Natural killer cell (primary cell): ENCODE results near the gene FBXW5. TPM values are rescaled to one million over a fixed set of nuclear protein-coding genes. Genes with fewer than 3 reads are reported as not detected.

Experiments used
- ATAC-seq, 3 donors: fragments of 150-1000 bp in 2 of 3; fragments of 200-7000 bp in 1 of 3; cut with Tn5 transposase; 1 replicate in 1 of 3; 2 replicates in 2 of 3; pipeline ENCODE4 v1.10.0; 2021; ENCODE audit warnings: mild to moderate bottlenecking in 2 of 3, moderate library complexity in 2 of 3
- DNase-seq, 2 donors: peaks; one replicate each; pipeline versions ENCODE4 v3.0.0 to v3.0.0-alpha.2; 2013 to 2021; ENCODE audit warnings: mixed read lengths in 1 of 2
- H3K27ac ChIP-seq: one replicate; pipeline ENCODE4 v1.5.1; 2013; ENCODE audit warnings: mild to moderate bottlenecking, low read length
- H3K27me3 ChIP-seq: one replicate; pipeline ENCODE4 v1.6.1; 2013; ENCODE audit warnings: low read length; ENCODE audit not compliant: control insufficient read depth, insufficient read depth
- H3K36me3 ChIP-seq: one replicate; pipeline ENCODE4 v1.6.1; 2013; ENCODE audit warnings: low read length; ENCODE audit not compliant: control insufficient read depth, insufficient read depth
- H3K4me1 ChIP-seq: one replicate; pipeline ENCODE4 v1.6.1; 2013; ENCODE audit warnings: low read length; ENCODE audit not compliant: control insufficient read depth, insufficient read depth
- H3K4me3 ChIP-seq: one replicate; pipeline ENCODE4 v1.5.1; 2013; ENCODE audit warnings: low read length
- H3K9me3 ChIP-seq: one replicate; pipeline ENCODE4 v1.6.1; 2013; ENCODE audit warnings: low read length; ENCODE audit not compliant: control insufficient read depth, insufficient read depth
- H3K27ac Mint-ChIP-seq, 2 donors: one replicate each; pipeline ENCODE4 v1.8.0; 2022; ENCODE audit warnings: mild to moderate bottlenecking in 2 of 2, mixed read lengths in 2 of 2, moderate library complexity in 1 of 2
- H3K27me3 Mint-ChIP-seq, 2 donors: one replicate each; pipeline ENCODE4 v1.8.0; 2022; ENCODE audit warnings: low read depth in 2 of 2, mixed read lengths in 2 of 2
- H3K36me3 Mint-ChIP-seq: one replicate; pipeline ENCODE4 v1.8.0; 2022; ENCODE audit warnings: mixed read lengths
- H3K4me1 Mint-ChIP-seq, 2 donors: one replicate each; pipeline ENCODE4 v1.8.0; 2022; ENCODE audit warnings: mixed read lengths in 2 of 2
- H3K4me3 Mint-ChIP-seq: one replicate; pipeline ENCODE4 v1.8.0; 2022; ENCODE audit warnings: mild to moderate bottlenecking, moderate library complexity, mixed read lengths
- H3K9me3 Mint-ChIP-seq, 2 donors: one replicate each; pipeline ENCODE4 v1.8.0; 2022; ENCODE audit warnings: mixed read lengths in 2 of 2
- WGBS: methylation state at CpG from one replicate; pipeline ENCODE4 v1.1.7; 2013; ENCODE audit warnings: missing lambda C conversion rate; ENCODE audit not compliant: insufficient coverage; 5-methylcytosine and 5-hydroxymethylcytosine counted together
- intact Hi-C: fragments of 100-400 bp; cut with micrococcal nuclease; formaldehyde crosslinking; loops from one replicate; pipeline ENCODE4 v1.14.2; 2022
- total RNA-seq, 4 donors: library from RNA; stranded (reverse); fragments of 120-200 nt in 1 of 4; gene quantifications; one replicate each; pipeline versions ENCODE4 v1.2.3 to v1.2.4, GENCODE V29; 2013 to 2022
- TF ChIP-seq, protein P1 (sequence below): fragments of 200-600 bp; IDR thresholded peaks from one replicate; pipeline ENCODE4 v1.8.0; 2022; ENCODE audit warnings: antibody characterized with exemption

The FBXW5 gene
- total RNA-seq, 3 donors from 2014 or later (not counting 1 experiment from before 2014, with no cell fraction given): 117 to 144 (median 136) TPM

DNA sequence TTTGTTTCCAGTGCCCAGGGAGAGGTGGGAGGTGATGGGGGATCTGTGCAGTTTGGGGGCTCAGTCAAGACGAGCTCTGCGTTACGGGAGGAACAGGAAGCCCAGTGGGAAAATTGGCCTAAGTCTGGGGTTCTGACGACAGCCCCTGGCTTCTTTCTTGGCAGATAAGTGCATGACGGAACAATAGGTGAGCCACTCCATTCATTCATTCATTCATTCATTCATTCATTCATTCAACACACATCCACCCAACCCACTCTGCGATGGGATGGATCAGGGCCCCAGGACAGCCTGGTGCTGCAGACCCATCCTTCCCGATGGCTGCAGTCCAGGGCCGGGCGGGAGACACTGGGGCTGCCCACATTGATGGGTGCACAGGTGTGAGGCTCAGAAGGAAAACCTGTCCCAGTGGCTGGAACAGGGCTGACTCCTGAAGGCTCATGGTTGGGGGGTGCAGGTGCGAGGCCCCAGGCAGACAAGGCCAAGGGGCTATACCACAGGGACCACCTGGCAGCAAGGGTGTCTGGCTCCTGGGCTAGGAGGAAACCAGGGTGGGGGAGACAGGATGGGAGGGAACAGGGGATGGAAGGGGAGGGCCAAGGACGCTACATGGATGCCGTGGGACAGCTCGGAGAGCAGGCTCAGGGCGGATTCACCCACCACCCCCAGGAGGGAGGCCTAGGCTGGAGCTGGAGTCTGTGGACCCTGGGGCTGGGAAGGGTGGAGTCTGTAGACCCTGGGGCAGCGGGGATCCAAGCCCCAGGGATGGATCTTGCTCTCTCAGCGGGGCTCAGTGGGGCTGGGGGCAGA, 36.3 kb upstream of the FBXW5 start:
- H3K9me3 Mint-ChIP-seq: no peaks in the 10 kb centered on the region
- Histone ChIP-seq H3K27me3 (peaks cover 10% of the 10 kb centered on the region), H3K4me1 (peaks cover 36% of the 10 kb centered on the region), H3K27ac (no peak overlapping the region), H3K36me3 (no peaks in the 10 kb centered on the region), H3K4me3 (no peak overlapping the region), H3K9me3 (no peaks in the 10 kb centered on the region)
- H3K27ac Mint-ChIP-seq: peak overlapping the region in 1 of 2 donors; percentile 31
- H3K27me3 Mint-ChIP-seq: peaks cover 0 to 7% of the 10 kb centered on the region in 2 donors
- intact Hi-C loops: no loop called here
- peaks cover 0 to 24% of the 10 kb centered on the region in 2 donors for H3K4me1 Mint-ChIP-seq
- ATAC-seq (no peak), DNase-seq (no peak)
- 95% methylated on average over 16 of the region's 16 CpGs for WGBS
- H3K36me3 Mint-ChIP-seq: no peaks in the 10 kb centered on the region
- H3K4me3 Mint-ChIP-seq: no peak overlapping the region
- TF ChIP-seq, protein P1, sequence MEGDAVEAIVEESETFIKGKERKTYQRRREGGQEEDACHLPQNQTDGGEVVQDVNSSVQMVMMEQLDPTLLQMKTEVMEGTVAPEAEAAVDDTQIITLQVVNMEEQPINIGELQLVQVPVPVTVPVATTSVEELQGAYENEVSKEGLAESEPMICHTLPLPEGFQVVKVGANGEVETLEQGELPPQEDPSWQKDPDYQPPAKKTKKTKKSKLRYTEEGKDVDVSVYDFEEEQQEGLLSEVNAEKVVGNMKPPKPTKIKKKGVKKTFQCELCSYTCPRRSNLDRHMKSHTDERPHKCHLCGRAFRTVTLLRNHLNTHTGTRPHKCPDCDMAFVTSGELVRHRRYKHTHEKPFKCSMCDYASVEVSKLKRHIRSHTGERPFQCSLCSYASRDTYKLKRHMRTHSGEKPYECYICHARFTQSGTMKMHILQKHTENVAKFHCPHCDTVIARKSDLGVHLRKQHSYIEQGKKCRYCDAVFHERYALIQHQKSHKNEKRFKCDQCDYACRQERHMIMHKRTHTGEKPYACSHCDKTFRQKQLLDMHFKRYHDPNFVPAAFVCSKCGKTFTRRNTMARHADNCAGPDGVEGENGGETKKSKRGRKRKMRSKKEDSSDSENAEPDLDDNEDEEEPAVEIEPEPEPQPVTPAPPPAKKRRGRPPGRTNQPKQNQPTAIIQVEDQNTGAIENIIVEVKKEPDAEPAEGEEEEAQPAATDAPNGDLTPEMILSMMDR: no peak

DNA sequence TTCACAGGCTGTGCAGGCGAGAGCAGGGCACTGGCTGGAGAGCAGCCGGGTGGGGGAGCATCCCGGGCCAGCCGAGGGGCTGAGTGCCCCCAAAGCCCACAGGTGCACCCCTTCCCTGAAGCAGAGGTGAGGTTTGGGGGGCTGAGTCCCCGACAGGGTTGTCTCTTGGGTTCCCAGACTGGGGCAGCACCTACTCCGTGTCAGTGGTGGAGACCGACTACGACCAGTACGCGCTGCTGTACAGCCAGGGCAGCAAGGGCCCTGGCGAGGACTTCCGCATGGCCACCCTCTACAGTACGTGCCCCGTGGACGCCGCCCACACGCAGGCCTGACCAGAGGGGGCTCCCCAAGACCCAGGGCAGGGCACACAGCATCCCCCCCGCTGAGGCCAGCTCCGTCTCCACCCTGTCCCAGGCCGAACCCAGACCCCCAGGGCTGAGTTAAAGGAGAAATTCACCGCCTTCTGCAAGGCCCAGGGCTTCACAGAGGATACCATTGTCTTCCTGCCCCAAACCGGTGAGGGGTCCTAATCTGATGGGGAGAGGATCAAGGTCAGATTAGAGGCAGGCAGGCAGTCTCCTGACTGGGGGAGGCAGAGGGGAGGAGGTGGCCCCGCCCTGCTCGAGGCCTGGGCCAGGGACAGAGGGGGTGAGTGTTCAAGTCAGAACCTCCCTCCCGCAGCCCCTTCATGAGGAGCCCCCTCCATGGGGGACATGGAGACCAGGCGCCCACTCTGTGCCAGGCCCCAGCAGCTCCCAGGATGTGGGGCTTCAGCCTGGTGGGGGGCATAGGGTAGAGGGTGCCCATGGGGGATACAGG, 35.4 kb upstream of the FBXW5 start:
- H3K36me3 ChIP-seq: no peaks in the 10 kb centered on the region
- no peaks in the 10 kb centered on the region for H3K9me3 ChIP-seq
- Mint-ChIP-seq H3K4me1 (peaks cover 6 to 33% of the 10 kb centered on the region in 2 donors), H3K27ac (peak overlapping the region in 1 of 2 donors; percentile 31), H3K36me3 (no peaks in the 10 kb centered on the region), H3K4me3 (no peak overlapping the region), H3K9me3 (no peaks in the 10 kb centered on the region), H3K27me3 (peaks cover 0 to 7% of the 10 kb centered on the region in 2 donors)
- H3K4me1 ChIP-seq: peaks cover 42% of the 10 kb centered on the region
- no peak for DNase-seq
- H3K4me3 ChIP-seq: no peak overlapping the region
- H3K27ac ChIP-seq: no peak overlapping the region
- TF ChIP-seq, protein P1: no peak
- intact Hi-C loops: no loop called here
- ATAC-seq: no peak
- peaks cover 6% of the 10 kb centered on the region for H3K27me3 ChIP-seq
- WGBS: 92% methylated on average over 26 of the region's 26 CpGs

DNA sequence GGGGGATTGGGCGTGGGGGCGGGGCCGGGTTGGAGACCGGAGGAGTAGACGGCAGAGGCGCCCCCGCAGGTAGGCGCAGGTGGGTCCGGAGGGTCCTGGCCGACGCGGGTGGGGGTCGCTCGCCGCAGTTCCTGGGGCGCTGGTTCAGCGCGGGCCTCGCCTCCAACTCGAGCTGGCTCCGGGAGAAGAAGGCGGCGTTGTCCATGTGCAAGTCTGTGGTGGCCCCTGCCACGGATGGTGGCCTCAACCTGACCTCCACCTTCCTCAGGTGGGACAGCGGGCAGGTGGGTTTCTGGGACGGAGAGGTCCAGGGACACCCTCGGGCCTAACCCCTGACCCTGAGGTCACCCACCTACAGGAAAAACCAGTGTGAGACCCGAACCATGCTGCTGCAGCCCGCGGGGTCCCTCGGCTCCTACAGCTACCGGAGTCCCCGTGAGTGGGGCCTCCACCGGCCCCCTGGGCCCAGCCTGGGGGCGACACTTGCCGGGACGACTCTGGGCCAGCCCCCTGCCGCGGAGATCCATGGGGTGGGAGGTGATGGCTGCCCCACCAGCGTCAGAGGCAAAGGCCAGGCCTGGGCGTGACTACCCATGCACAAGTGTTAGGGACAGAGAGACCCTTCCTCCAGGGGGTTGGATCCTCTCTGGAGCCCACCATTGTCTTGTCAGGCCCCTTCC, 34.5 kb upstream of the FBXW5 start:
- no peak for DNase-seq
- H3K27me3 ChIP-seq: no peaks in the 10 kb centered on the region
- TF ChIP-seq, protein P1: no peak
- H3K36me3 ChIP-seq: no peaks in the 10 kb centered on the region
- H3K36me3 Mint-ChIP-seq: no peaks in the 10 kb centered on the region
- ATAC-seq: no peak
- H3K4me1 Mint-ChIP-seq: peaks cover 6 to 39% of the 10 kb centered on the region in 2 donors
- peaks cover 0 to 5% of the 10 kb centered on the region in 2 donors for H3K27me3 Mint-ChIP-seq
- WGBS: 59% methylated on average over 41 of the region's 41 CpGs
- no peak overlapping the region for H3K27ac ChIP-seq
- H3K4me1 ChIP-seq: peaks cover 46% of the 10 kb centered on the region
- no peak overlapping the region for H3K27ac Mint-ChIP-seq
- no peaks in the 10 kb centered on the region for H3K9me3 Mint-ChIP-seq
- no peak overlapping the region for H3K4me3 ChIP-seq
- H3K9me3 ChIP-seq: no peaks in the 10 kb centered on the region
- intact Hi-C loops: loop anchor here (1.0 kb wide), 1 partner anchor 13 kb away; the partner anchor contains the start of gene PAXX
- no peak overlapping the region for H3K4me3 Mint-ChIP-seq
